ENCODE data around the gene SERINC3. TPM values are rescaled to one million over a fixed set of nuclear protein-coding genes. Genes with fewer than 3 reads are reported as not detected.

SERINC3 gene
- total RNA-seq, 1 experiment from 2014 or later = 90.1 TPM

Small RNAs within 50 kb of the gene (small RNA-seq; reads per million reads assigned to genes)
- gene RPL37AP1 = 0.43 reads per million, percentile 49 among the genes with 10 or more reads in this experiment

Other genes starting within 250 kb of the SERINC3 start
- 5.8 and 7.5 TPM in 2 replicates for gene FITM2, start 210.9 kb downstream of the SERINC3 start, total RNA-seq (2014; rRNA removed; shearing (Covaris generic))
- gene R3HDML, start 185.0 kb downstream of the SERINC3 start, total RNA-seq (2014; rRNA removed; shearing (Covaris generic)) = not detected in 2 replicates
- gene HNF4A, start 166.4 kb downstream of the SERINC3 start, total RNA-seq (2014; rRNA removed; shearing (Covaris generic)) = 0.34 TPM in 1 of 2 replicates, not detected in the other
- 7.6 and 10.7 TPM in 2 replicates for gene TTPAL, start 46.2 kb downstream of the SERINC3 start, total RNA-seq (2014; rRNA removed; shearing (Covaris generic))
- gene PKIG, start 60.5 kb upstream of the SERINC3 start, total RNA-seq (2014; rRNA removed; shearing (Covaris generic)) = 18.2 and 19.2 TPM in 2 replicates
- 7.8 and 10.3 TPM in 2 replicates for gene ADA, start 129.6 kb upstream of the SERINC3 start, total RNA-seq (2014; rRNA removed; shearing (Covaris generic))
- gene CCN5, start 193.3 kb upstream of the SERINC3 start, total RNA-seq (2014; rRNA removed; shearing (Covaris generic)) = not detected in 2 replicates
- gene KCNK15, start 223.8 kb upstream of the SERINC3 start, total RNA-seq (2014; rRNA removed; shearing (Covaris generic)) = not detected in 2 replicates